HG02678 (cell line): Measurements from ENCODE around the gene HIGD2B.
A peak's percentile ranks its signal among the peaks of the same experiment; 100 is the strongest.
"Not testable (repeated sequence)": the region's sequence is repeated elsewhere in the genome, so short reads cannot be mapped to it uniquely, and the experiment has no call there.

Source experiments
- ATAC-seq: cut with Tn5 transposase; IDR thresholded peaks from one replicate; pipeline ENCODE4 v1.9.1; 2021; ENCODE audit warnings: mild to moderate bottlenecking, moderate library complexity; ENCODE audit not compliant: unreplicated experiment

Gene HIGD2B

GRCh38 chr15:72680931-72681330, 5.1 kb downstream of the HIGD2B start:
- no peak for ATAC-seq

GRCh38 chr15:72676838-72677237, 9.1 kb downstream of the HIGD2B start:
- ATAC-seq: no peak

GRCh38 chr15:72671525-72671924, 14.5 kb downstream of the HIGD2B start:
- ATAC-seq: no peak

GRCh38 chr15:72670656-72671352, 15.2 kb downstream of the HIGD2B start:
- ATAC-seq: peak; percentile 91

- not testable (repeated sequence) for ATAC-seq
These were observed 16.2 kb downstream of the HIGD2B start for GRCh38 chr15:72669803-72670202.

GRCh38 chr15:72665706-72666105, 20.3 kb downstream of the HIGD2B start:
- not testable (repeated sequence) for ATAC-seq

- ATAC-seq: not testable (repeated sequence)
These were observed 22.1 kb downstream of the HIGD2B start for GRCh38 chr15:72663931-72664330.

- not testable (repeated sequence) for ATAC-seq
These were observed 24.9 kb downstream of the HIGD2B start for GRCh38 chr15:72661081-72661480.

- ATAC-seq: not testable (repeated sequence)
These were observed 30.0 kb downstream of the HIGD2B start for GRCh38 chr15:72656014-72656413.

- ATAC-seq: not testable (repeated sequence)
These were observed 31.6 kb downstream of the HIGD2B start, which contains the start of gene GOLGA6B for GRCh38 chr15:72654397-72654796. Gene GOLGA6B (plus strand): TSS chr15:72654697. CDS start chr15:72654738, 41 bp downstream.

- ATAC-seq: not testable (repeated sequence)
These were observed 37.2 kb downstream of the HIGD2B start for GRCh38 chr15:72648631-72649253.

- not testable (repeated sequence) for ATAC-seq
These were observed 43.7 kb downstream of the HIGD2B start for GRCh38 chr15:72642271-72642670.

GRCh38 chr15:72639759-72640483, 46.1 kb downstream of the HIGD2B start:
- ATAC-seq: not testable (repeated sequence)

GRCh38 chr15:72636519-72637282, 49.3 kb downstream of the HIGD2B start:
- ATAC-seq: peak; percentile 69

GRCh38 chr15:72629068-72629570, 56.9 kb downstream of the HIGD2B start:
- not testable (repeated sequence) for ATAC-seq

GRCh38 chr15:72628249-72629067, 57.5 kb downstream of the HIGD2B start:
- ATAC-seq: not testable (repeated sequence)

- ATAC-seq: not testable (repeated sequence)
These were observed 59.8 kb downstream of the HIGD2B start for GRCh38 chr15:72626153-72626552.
